ENCODE measurements around the gene GDNF.

GDNF gene

DNA sequence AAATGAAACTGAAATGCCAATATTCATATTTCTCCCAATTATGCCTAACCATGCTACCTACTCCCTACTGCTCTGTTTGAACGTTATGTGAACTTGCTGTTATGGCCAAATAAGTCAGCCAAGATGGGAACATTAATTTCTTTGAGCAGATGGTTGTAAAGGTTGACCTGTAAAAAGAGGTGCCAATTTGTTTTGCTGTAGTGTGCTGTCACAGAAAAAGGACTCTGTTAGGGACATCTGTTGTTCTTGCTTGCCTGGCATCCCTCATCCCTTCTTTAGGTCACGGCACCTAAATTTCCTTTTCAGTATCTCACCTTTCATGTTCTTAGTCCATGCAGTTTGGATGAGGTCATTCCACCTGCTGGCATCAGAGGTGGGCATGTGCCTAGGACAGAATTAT lies 35.4 kb downstream of the GDNF start (continued):
- TF ChIP-seq PRDM2 (tag by site-specific recombination; IDR thresholded peaks at IDR 0.05; ENCODE audit: borderline replicate concordance) (no peak), ZNF677 (tag by site-specific recombination; IDR thresholded peaks at IDR 0.05) (no peak), ZNF701 (tag by site-specific recombination; IDR thresholded peaks at IDR 0.05) (no peak), ZNF433 (tag by site-specific recombination; IDR thresholded peaks at IDR 0.05; ENCODE audit: low read depth) (no peak), ZNF248 (tag by site-specific recombination; IDR thresholded peaks at IDR 0.05) (no peak)
- TF ChIP-seq, protein P1, sequence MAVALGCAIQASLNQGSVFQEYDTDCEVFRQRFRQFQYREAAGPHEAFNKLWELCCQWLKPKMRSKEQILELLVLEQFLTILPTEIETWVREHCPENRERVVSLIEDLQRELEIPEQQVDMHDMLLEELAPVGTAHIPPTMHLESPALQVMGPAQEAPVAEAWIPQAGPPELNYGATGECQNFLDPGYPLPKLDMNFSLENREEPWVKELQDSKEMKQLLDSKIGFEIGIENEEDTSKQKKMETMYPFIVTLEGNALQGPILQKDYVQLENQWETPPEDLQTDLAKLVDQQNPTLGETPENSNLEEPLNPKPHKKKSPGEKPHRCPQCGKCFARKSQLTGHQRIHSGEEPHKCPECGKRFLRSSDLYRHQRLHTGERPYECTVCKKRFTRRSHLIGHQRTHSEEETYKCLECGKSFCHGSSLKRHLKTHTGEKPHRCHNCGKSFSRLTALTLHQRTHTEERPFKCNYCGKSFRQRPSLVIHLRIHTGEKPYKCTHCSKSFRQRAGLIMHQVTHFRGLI (tag by site-specific recombination; IDR thresholded peaks at IDR 0.05): no peak

- Histone ChIP-seq H3K27ac (ENCODE audit: extremely low read depth, low read depth, low read length) (no peak overlapping the region), H3K9me3 (ENCODE audit: control insufficient read depth, insufficient read depth, low read depth, low read length) (no peaks in the 10 kb centered on the region), H3K36me3 (ENCODE audit: control insufficient read depth in 2 of 2, insufficient read depth in 1 of 2, low read length in 2 of 2) (no peaks in the 10 kb centered on the region), H3K4me1 (ENCODE audit: control insufficient read depth, insufficient read depth, low read length) (no peaks in the 10 kb centered on the region), H3K4me3 (ENCODE audit: low read depth, low read length) (no peak overlapping the region)
- no peak for TF ChIP-seq ZNF501 (tag by site-specific recombination; IDR thresholded peaks at IDR 0.05)
- TF ChIP-seq ZNF664 (tag by site-specific recombination; IDR thresholded peaks at IDR 0.05): no peak
- no peak for TF ChIP-seq PRDM1 (tag by site-specific recombination; IDR thresholded peaks at IDR 0.05)
- TF ChIP-seq ZNF610 (tag by site-specific recombination; IDR thresholded peaks at IDR 0.05; ENCODE audit: borderline replicate concordance): no peak
- TF ChIP-seq SALL2 (tag by site-specific recombination; IDR thresholded peaks at IDR 0.05; ENCODE audit: borderline replicate concordance): no peak
- TF ChIP-seq ZNF768 (tag by site-specific recombination; IDR thresholded peaks at IDR 0.05): no peak
- no peak for TF ChIP-seq TCF7L2 (IDR thresholded peaks at IDR 0.05; ENCODE audit: borderline replicate concordance, low read depth, low read length)
- TF ChIP-seq ZSCAN23 (tag by site-specific recombination; IDR thresholded peaks at IDR 0.05): no peak
- no peak for TF ChIP-seq ZNF423 (tag by site-specific recombination; IDR thresholded peaks at IDR 0.05)
- no peak for TF ChIP-seq ZNF585B (tag by site-specific recombination; IDR thresholded peaks at IDR 0.05)
- no peak for TF ChIP-seq ZSCAN4 (tag by site-specific recombination; IDR thresholded peaks at IDR 0.05)
- no peak for TF ChIP-seq BCL11B (tag by site-specific recombination; IDR thresholded peaks at IDR 0.05; ENCODE audit: low read depth)
- no peak for TF ChIP-seq ZNF223 (tag by site-specific recombination; IDR thresholded peaks at IDR 0.05)
- POLR2A ChIA-PET: no interaction called here
- CTCF ChIA-PET: interaction anchor here (1.6 kb wide), 1 partner anchor 29 kb away, joined by 5 read pairs; no protein-coding TSS in a partner anchor
These were observed 36.4 kb downstream of the GDNF start for GRCh38 chr5:37803487-37803886.

Measured in HEK293 (cell line).